Heart right ventricle (tissue), 16 donors: ENCODE measurements around the gene MAK. TPM values are rescaled to one million over a fixed set of nuclear protein-coding genes. Genes with fewer than 3 reads are reported as not detected.

Source experiments
- ATAC-seq, 8 donors: fragments of 200-7000 bp; cut with Tn5 transposase; one replicate each; pipeline ENCODE4 v1.9.1; 2020; ENCODE audit warnings: mild to moderate bottlenecking in 8 of 8, moderate library complexity in 8 of 8, moderate number of reproducible peaks in 1 of 8
- DNase-seq, 2 donors: peaks; one replicate each; pipeline ENCODE4 v3.0.0-alpha.2; 2020
- H3K27ac ChIP-seq, 10 donors: fragments of 200-600 bp; sonication (generic) in 2 of 10; one replicate each; pipeline versions ENCODE4 v1.5.0 to v1.8.0; 2020 to 2022; ENCODE audit warnings: mild to moderate bottlenecking in 3 of 10
- H3K27me3 ChIP-seq, 7 donors: fragments of 200-600 bp; one replicate each; pipeline ENCODE4 v1.8.0; 2021 to 2022; ENCODE audit warnings: mild to moderate bottlenecking in 2 of 7
- H3K36me3 ChIP-seq, 9 donors: fragments of 200-600 bp; sonication (generic) in 1 of 9; one replicate each; pipeline versions ENCODE4 v1.5.0 to v1.8.0; 2020 to 2022; ENCODE audit warnings: mild to moderate bottlenecking in 2 of 9
- H3K4me1 ChIP-seq, 9 donors: fragments of 200-600 bp; sonication (generic) in 1 of 9; one replicate each; pipeline versions ENCODE4 v1.5.0 to v1.8.0; 2020 to 2022; ENCODE audit warnings: mild to moderate bottlenecking in 4 of 9
- H3K4me3 ChIP-seq, 10 donors: fragments of 200-600 bp; sonication (generic) in 2 of 10; one replicate each; pipeline versions ENCODE4 v1.5.0 to v1.8.0; 2020 to 2022; ENCODE audit warnings: mild to moderate bottlenecking in 7 of 10, moderate library complexity in 2 of 10
- H3K9me3 ChIP-seq, 11 donors: fragments of 200-600 bp in 10 of 11; sonication (generic) in 2 of 11; one replicate each; pipeline versions ENCODE4 v1.5.0 to v1.8.0; 2013 to 2022; ENCODE audit warnings: mild to moderate bottlenecking in 2 of 11, control low read depth in 1 of 11, moderate library complexity in 1 of 11
- CTCF ChIP-seq, 9 donors: fragments of 200-600 bp; sonication (generic) in 2 of 9; IDR thresholded peaks; one replicate each; pipeline versions ENCODE4 v1.5.0 to v1.8.0; 2021 to 2022; ENCODE audit warnings: antibody characterized with exemption in 9 of 9, mild to moderate bottlenecking in 5 of 9, moderate library complexity in 1 of 9
- WGBS, 2 donors: extraction: QIAGEN DNeasy Blood & Tissue Kit; methylation state at CpG; one replicate each; pipeline ENCODE4 v1.1.7; 2013; ENCODE audit warnings: inconsistent platforms in 1 of 2; 5-methylcytosine and 5-hydroxymethylcytosine counted together
- intact Hi-C, 10 donors: fragments of 100-400 bp; cut with DNase I; formaldehyde crosslinking; loops; one replicate each; pipeline versions ENCODE4 v1.11.1 to v1.14.2; 2022
- polyA plus RNA-seq, 2 donors: library from polyadenylated mRNA; stranded (reverse); fragments of 200-250 nt; gene quantifications; one replicate each; pipeline ENCODE4 v1.2.3, GENCODE V29; 2013
- total RNA-seq, 10 donors: library from RNA; stranded (reverse); fragmentation: NEBNext Ultra II Directional in 3 of 10; extraction: Animal tissue kit (Norgen Biotek cat#: 25700) in 3 of 10; gene quantifications; one replicate each; pipeline versions ENCODE4 v1.2.1 to v1.2.4, GENCODE V29; 2021 to 2023
- donor health status: Arrhythmogenic right ventricular cardiomyopathy.
- donor health status: ischemic (EF 13 %, LVEDD 7.1; RV severe dilation, severe dysfunction).
- donor health status: healthy with polysubstance abuse.
- donor health status: DM: no; HTN: yes; CAD: no.
- donor health status: DM: no; HTN: no; CAD: no.
- donor health status: ischemic (EF 25% LVEDD 6.9; RV normal size, moderate dysfunction).
- donor health status: ischemic (EF 25% LVEDD 5.7; RV mildly dilated, moderate dysfunction).
- donor health status: healthy.
- donor health status: DM: yes; HTN: yes; CAD: no.
- donor health status: Ischemic cardiomyopathy.
- donor health status: ischemic (EF 35%, LVEDD 5.7; RV mildly dilated, moderate dysfunction).
- donor health status: nonischemic (EF 11% LVEDD 7.7; RV severe dilation, severe dysfunction).
- donor health status: DM: yes; HTN: yes; CAD: no.
- donor health status: PGD.
- donor health status: ischemic (EF 29% LVEDD 5.4; RV normal size, mild dysfunction).
- donor health status: nonischemic (EF 23%, LVEDD 6.1; RV moderate dilation, normal function).

The MAK gene
- total and polyA plus RNA-seq, 12 donors = 0.01 to 0.25 (median 0.12) TPM; not detected in 4

- ATAC-seq (no peak), DNase-seq (no peak)
- TF ChIP-seq CTCF (IDR thresholded peaks at IDR 0.05) = no peak
- H3K27ac ChIP-seq = no peak overlapping the region
- intact Hi-C loops = no loop called here
- H3K27me3 ChIP-seq = no peaks in the 10 kb centered on the region
- H3K4me3 ChIP-seq = no peak overlapping the region
- H3K4me1 ChIP-seq = no peaks in the 10 kb centered on the region
- H3K9me3 ChIP-seq = no peaks in the 10 kb centered on the region
- peaks cover 0 to 28% (median 0%) of the 10 kb centered on the region in 9 donors for H3K36me3 ChIP-seq
Measured at GRCh38 chr6:10740061-10740460, 98.3 kb downstream of the MAK start.

GRCh38 chr6:10736731-10737130, 101.6 kb downstream of the MAK start:
- TF ChIP-seq CTCF (IDR thresholded peaks at IDR 0.05) = no peak
- Histone ChIP-seq H3K27ac (no peak overlapping the region), H3K27me3 (no peaks in the 10 kb centered on the region), H3K4me3 (no peak overlapping the region), H3K4me1 (no peaks in the 10 kb centered on the region), H3K9me3 (no peaks in the 10 kb centered on the region), H3K36me3 (peaks cover 0 to 34% (median 9%) of the 10 kb centered on the region in 9 donors)
- intact Hi-C loops = no loop called here
- WGBS, 2 donors = 86 to 89% methylated on average over 2 of the region's 2 CpGs
- DNase-seq = no peak
- ATAC-seq = no peak

- Histone ChIP-seq H3K27ac (no peak overlapping the region), H3K27me3 (no peaks in the 10 kb centered on the region), H3K9me3 (no peaks in the 10 kb centered on the region), H3K4me1 (peaks cover 0 to 12% (median 0%) of the 10 kb centered on the region in 9 donors), H3K4me3 (no peak overlapping the region), H3K36me3 (peaks cover 0 to 58% (median 21%) of the 10 kb centered on the region in 9 donors)
- TF ChIP-seq CTCF (IDR thresholded peaks at IDR 0.05) = no peak
- intact Hi-C loops = no loop called here
- 93 to 97% methylated on average over 3 of the region's 3 CpGs for WGBS, 2 donors
- DNase-seq (no peak), ATAC-seq (no peak)
Measured at GRCh38 chr6:10733863-10734262, 104.5 kb downstream of the MAK start.

GRCh38 chr6:10733151-10733715, 105.1 kb downstream of the MAK start:
- WGBS, 2 donors = 91 to 93% methylated on average over 17 of the region's 17 CpGs
- Histone ChIP-seq H3K27ac (no peak overlapping the region), H3K36me3 (peaks cover 0 to 65% (median 23%) of the 10 kb centered on the region in 9 donors), H3K9me3 (no peaks in the 10 kb centered on the region), H3K4me1 (peaks cover 0 to 12% (median 0%) of the 10 kb centered on the region in 9 donors), H3K27me3 (no peaks in the 10 kb centered on the region), H3K4me3 (no peak overlapping the region)
- DNase-seq (no peak), ATAC-seq (no peak)
- TF ChIP-seq CTCF (IDR thresholded peaks at IDR 0.05) = no peak
- intact Hi-C loops = no loop called here
